ENCODE results near the gene KCNH4. TPM values are rescaled to one million over a fixed set of nuclear protein-coding genes. Genes with fewer than 3 reads are reported as not detected.
A peak's percentile ranks its signal among the peaks of the same experiment; 100 is the strongest.

The KCNH4 gene
- total and polyA plus RNA-seq, 2 of the 13 experiments (the other 11 are each of a cell fraction or from before 2014, with no cell fraction given), result 0.01 to 0.09 TPM

DNA sequence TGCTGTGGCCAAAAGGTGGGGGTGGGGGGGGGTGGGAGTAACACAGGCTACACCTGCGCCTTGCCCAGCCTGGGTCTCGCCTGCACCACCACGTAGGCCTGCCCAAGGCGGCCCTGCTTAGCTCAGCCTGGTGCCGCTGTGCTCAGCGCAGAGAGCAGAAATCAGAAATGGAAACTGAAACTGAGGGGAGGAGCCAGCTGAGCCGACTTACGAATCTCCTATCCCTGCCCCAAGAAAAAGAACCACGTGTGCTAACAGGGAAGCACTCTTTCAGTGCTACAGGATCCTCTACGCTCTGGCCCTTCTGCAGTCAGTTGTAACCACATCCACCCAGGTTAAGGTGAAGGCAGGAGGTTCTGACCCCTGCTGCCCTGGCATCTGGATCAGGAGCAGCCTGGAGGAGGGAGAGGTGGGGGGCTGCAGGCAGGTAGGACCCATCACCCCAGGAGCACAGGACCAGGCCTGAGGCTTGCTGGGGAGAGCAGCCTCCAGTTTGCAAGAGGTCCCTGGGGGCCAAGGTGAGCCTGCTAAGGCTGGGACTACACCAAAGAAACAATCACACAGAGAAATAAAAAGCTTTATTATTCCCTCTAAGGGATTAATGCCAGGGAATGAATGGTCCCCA is 68.3 kb downstream of the KCNH4 start, which contains the start of gene DHX58 (continued):
- TF ChIP-seq, protein P1, sequence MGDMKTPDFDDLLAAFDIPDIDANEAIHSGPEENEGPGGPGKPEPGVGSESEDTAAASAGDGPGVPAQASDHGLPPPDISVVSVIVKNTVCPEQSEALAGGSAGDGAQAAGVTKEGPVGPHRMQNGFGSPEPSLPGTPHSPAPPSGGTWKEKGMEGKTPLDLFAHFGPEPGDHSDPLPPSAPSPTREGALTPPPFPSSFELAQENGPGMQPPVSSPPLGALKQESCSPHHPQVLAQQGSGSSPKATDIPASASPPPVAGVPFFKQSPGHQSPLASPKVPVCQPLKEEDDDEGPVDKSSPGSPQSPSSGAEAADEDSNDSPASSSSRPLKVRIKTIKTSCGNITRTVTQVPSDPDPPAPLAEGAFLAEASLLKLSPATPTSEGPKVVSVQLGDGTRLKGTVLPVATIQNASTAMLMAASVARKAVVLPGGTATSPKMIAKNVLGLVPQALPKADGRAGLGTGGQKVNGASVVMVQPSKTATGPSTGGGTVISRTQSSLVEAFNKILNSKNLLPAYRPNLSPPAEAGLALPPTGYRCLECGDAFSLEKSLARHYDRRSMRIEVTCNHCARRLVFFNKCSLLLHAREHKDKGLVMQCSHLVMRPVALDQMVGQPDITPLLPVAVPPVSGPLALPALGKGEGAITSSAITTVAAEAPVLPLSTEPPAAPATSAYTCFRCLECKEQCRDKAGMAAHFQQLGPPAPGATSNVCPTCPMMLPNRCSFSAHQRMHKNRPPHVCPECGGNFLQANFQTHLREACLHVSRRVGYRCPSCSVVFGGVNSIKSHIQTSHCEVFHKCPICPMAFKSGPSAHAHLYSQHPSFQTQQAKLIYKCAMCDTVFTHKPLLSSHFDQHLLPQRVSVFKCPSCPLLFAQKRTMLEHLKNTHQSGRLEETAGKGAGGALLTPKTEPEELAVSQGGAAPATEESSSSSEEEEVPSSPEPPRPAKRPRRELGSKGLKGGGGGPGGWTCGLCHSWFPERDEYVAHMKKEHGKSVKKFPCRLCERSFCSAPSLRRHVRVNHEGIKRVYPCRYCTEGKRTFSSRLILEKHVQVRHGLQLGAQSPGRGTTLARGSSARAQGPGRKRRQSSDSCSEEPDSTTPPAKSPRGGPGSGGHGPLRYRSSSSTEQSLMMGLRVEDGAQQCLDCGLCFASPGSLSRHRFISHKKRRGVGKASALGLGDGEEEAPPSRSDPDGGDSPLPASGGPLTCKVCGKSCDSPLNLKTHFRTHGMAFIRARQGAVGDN (CRISPR knock-in tag; IDR thresholded peaks at IDR 0.05), result peak; percentile 31
- no peak for TF ChIP-seq SOX6 (IDR thresholded peaks at IDR 0.05)
- 0 out of 2 replicates have a peak, but pooled peaks have one; percentile 17 for TF ChIP-seq SOX6 (CRISPR knock-in tag; IDR thresholded peaks at IDR 0.05)
- TF ChIP-seq, protein P2, sequence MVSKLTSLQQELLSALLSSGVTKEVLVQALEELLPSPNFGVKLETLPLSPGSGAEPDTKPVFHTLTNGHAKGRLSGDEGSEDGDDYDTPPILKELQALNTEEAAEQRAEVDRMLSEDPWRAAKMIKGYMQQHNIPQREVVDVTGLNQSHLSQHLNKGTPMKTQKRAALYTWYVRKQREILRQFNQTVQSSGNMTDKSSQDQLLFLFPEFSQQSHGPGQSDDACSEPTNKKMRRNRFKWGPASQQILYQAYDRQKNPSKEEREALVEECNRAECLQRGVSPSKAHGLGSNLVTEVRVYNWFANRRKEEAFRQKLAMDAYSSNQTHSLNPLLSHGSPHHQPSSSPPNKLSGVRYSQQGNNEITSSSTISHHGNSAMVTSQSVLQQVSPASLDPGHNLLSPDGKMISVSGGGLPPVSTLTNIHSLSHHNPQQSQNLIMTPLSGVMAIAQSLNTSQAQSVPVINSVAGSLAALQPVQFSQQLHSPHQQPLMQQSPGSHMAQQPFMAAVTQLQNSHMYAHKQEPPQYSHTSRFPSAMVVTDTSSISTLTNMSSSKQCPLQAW (CRISPR knock-in tag; IDR thresholded peaks at IDR 0.05), result no peak
- 0 out of 2 replicates have a peak, but pooled peaks have one; percentile 50 for TF ChIP-seq KDM2A (CRISPR knock-in tag; IDR thresholded peaks at IDR 0.05; ENCODE audit: borderline replicate concordance, low read depth)
- peak; percentile 17; the same call in 1 of the 2 replicates for TF ChIP-seq TAF1 (CRISPR knock-in tag; IDR thresholded peaks at IDR 0.05)
- peak; percentile 97 for TF ChIP-seq IRF2 (CRISPR knock-in tag; IDR thresholded peaks at IDR 0.05)
- TF ChIP-seq, protein P3, sequence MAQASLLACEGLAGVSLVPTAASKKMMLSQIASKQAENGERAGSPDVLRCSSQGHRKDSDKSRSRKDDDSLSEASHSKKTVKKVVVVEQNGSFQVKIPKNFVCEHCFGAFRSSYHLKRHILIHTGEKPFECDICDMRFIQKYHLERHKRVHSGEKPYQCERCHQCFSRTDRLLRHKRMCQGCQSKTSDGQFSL (CRISPR knock-in tag; IDR thresholded peaks at IDR 0.05), result peak; percentile 64; the same call in 1 of the 2 replicates
- peak; percentile 36; the same call in 1 of the 2 replicates for TF ChIP-seq TOPORS (CRISPR knock-in tag; IDR thresholded peaks at IDR 0.05)

Measured in HepG2 (cell line).